GM12865 (cell line): Measurements from ENCODE around the gene FAM169A.

ENCODE experiments used
- DNase-seq: peaks from one replicate; pipeline ENCODE4 v3.0.0; 2010; ENCODE audit warnings: low read depth
- H3K4me3 ChIP-seq: 2 replicates; pipeline ENCODE4 v1.5.1; 2011; ENCODE audit warnings: mild to moderate bottlenecking, low read depth, low read length, control low read depth
- TF ChIP-seq, protein P1 (sequence below): IDR thresholded peaks from 2 replicates; pipeline ENCODE4 v1.5.1; 2011; ENCODE audit warnings: low read length, control low read depth, low read depth, inconsistent platforms; ENCODE audit not compliant: insufficient read depth; ENCODE audit errors: missing control alignments

FAM169A gene

DNA sequence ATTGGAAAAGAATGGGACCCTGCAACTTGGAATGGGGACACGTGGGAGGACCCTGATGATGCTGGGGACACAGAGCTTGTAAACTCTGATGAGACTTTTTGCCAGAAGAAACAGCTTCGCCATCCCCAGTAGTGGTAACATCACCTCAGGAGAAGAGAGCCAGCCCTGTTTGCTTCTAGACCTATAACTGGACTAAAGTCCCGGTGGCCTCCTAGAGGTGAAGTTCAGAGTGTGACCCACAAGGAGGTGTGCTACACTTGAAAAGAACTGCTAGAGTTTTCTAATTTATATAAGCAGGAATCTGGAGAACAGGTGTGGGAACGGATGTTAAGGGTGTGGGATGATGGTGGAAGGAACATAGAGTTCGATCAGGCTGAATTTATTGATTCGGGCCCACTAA, 79.3 kb downstream of the FAM169A start:
- no peak overlapping the region for H3K4me3 ChIP-seq
- TF ChIP-seq, protein P1, sequence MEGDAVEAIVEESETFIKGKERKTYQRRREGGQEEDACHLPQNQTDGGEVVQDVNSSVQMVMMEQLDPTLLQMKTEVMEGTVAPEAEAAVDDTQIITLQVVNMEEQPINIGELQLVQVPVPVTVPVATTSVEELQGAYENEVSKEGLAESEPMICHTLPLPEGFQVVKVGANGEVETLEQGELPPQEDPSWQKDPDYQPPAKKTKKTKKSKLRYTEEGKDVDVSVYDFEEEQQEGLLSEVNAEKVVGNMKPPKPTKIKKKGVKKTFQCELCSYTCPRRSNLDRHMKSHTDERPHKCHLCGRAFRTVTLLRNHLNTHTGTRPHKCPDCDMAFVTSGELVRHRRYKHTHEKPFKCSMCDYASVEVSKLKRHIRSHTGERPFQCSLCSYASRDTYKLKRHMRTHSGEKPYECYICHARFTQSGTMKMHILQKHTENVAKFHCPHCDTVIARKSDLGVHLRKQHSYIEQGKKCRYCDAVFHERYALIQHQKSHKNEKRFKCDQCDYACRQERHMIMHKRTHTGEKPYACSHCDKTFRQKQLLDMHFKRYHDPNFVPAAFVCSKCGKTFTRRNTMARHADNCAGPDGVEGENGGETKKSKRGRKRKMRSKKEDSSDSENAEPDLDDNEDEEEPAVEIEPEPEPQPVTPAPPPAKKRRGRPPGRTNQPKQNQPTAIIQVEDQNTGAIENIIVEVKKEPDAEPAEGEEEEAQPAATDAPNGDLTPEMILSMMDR = no peak
- no peak for DNase-seq

DNA sequence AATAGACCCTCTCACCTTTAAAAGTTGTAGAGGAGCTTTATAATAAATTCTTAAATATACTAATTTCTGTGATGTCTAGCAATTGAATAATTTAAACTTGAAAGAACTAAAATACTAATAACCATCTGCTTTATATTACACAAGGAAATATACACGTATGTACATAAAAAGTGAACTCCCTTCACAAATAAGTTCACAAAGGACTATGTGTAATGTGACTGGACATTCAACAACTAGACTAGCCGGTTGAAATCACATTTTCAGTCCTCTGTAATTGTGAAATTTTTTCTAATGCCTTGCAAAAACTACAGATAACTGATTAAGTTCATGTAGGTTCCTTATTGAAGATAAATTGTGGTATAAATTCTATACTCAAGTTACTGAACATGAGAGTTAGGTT, 87.6 kb downstream of the FAM169A start:
- DNase-seq = no peak
- H3K4me3 ChIP-seq = no peak overlapping the region
- TF ChIP-seq, protein P1 = no peak

DNA sequence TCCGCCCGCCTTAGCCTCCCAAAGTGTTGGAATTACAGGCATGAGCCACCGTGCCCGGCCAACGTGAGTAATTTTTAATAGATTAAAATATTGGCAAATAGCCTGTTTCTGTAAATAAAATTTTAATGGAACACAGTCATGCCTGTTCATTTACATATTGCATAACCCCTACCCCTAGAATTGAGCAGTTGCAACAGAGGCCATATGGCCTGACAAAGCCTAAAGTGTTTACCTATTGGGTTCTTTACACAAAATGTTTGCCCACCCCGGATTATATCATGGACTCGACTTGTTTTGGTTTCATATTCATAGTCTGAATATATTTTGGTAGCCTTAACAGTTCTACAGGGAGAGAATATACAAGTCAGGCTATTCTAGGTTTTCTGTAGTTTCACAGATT, 93.8 kb downstream of the FAM169A start:
- TF ChIP-seq, protein P1 = no peak
- no peak for DNase-seq
- H3K4me3 ChIP-seq = no peak overlapping the region

DNA sequence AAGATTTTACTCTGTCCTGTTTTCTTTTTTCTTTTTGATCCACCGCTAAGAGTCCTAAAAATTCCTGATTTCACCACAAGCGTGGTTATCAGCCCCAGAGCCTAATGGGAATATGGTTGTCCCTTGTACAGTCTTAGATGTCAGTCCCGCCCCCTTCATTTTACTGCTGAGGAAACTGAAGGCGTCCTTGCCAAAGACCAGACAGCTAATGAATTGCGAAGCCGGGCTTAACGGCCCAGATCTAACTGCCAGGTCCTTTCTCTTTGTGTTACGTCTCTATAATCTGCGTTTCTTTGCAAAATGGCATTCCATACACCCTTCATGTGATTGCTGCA, 98.6 kb downstream of the FAM169A start:
- TF ChIP-seq, protein P1 = no peak
- H3K4me3 ChIP-seq = peak overlapping the region; percentile 94
- DNase-seq = peak; percentile 39

DNA sequence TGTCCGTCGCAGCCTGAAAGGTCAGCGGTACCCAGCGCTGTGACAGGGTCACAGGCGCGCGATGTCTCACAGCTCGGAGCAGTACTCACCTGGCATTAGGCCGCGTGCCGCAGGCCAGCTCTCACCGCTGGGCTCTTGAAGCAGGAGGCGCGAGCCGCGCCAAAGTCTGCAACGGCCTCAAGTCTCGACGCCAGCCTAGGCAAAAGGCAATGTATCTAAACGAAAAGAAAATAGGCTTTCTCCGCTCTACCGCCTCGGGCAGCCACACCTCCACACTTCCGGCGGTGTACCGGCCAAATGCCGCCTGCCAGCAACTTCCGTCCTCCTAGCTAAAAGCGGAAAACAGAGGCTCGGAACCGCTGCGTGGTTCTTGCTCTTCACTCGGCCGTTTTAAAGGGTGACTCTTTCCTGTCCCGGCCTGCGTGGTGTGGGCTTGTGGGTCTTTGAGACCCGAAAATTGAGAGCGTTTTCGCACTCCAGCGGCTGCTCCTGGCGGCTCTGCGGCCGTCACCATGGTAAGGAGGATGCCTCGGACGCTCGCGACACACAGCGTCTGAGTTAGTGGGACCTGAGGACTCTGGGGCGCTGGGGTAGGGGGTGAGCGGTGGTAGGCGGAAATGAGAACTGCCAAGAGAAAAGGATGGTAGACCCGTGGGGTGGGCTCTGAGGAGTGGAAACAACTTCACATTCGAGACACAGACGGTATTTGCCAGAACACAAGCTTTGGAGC, 99.2 kb downstream of the FAM169A start, which contains the start of the genes GFM2 and NSA2:
TSS of gene GFM2 (minus strand) at position 269 of the 730 bp plus-strand sequence. CDS start 3,375 bp downstream, outside the sequence.
TSS of gene NSA2 (plus strand) at position 401 of the 730 bp plus-strand sequence. CDS start at position 513, 112 bp downstream.
- H3K4me3 ChIP-seq = peak within 1 kb of the TSS; percentile 94
- TF ChIP-seq, protein P1 = no peak
- DNase-seq = peak; percentile 95

DNA sequence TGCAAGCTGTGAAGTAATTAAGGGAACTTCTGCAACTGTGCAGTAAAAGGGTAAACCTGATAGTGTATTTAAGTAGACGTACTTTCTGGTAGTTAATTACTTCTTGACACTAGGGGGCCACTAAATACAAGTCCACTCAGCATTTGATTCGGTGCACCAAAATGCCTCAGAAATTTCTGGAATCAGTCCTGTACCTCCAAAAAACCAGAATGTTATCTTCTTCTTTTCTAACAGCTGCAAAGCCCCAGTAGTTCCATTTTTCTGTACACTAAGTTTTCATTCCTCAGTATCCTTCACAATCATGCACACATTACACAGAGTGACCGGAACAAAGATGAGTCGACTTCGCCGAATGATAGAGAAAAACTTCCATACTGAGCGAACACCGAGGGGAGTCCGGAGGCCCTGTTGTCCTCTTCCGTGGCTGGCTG, 99.8 kb downstream of the FAM169A start:
- peak overlapping the region; percentile 94 for H3K4me3 ChIP-seq
- TF ChIP-seq, protein P1 = no peak
- no peak for DNase-seq

DNA sequence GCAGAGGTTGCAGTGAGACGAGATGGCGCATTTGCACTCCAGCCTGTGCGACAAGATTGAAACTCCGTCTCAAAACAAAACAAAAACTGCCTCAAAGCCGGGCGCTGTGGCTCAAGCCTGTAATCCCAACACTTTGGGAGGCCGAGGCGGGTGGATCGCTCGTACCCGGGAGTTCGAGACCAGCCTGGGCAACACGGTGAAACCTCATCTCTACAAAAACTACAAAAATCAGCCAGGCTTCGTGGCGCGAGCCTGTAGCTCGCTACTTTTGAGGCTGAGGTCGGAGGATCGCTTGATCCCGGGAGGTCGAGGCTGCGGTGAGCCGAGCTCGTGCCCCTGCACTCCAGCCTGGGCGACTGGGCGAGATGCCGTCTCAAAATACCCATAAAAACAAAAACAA, 100.3 kb downstream of the FAM169A start:
- TF ChIP-seq, protein P1 = no peak
- no peak for DNase-seq
- H3K4me3 ChIP-seq = peak overlapping the region; percentile 94
